HG03558 (cell line): ENCODE data around the gene MGAT5B.
"Not testable (repeated sequence)": the region's sequence is repeated elsewhere in the genome, so short reads cannot be mapped to it uniquely, and the experiment has no call there.

ENCODE experiments used
- ATAC-seq: cut with Tn5 transposase; IDR thresholded peaks from one replicate; pipeline ENCODE4 v1.9.1; 2021; ENCODE audit warnings: moderate number of reproducible peaks; ENCODE audit not compliant: unreplicated experiment; ENCODE audit errors: extremely low read depth

The MGAT5B gene

GRCh38 chr17:76966486-76967181, 98.4 kb downstream of the MGAT5B start:
- no peak for ATAC-seq

- ATAC-seq, result no peak
Observed at GRCh38 chr17:76967762-76968161, 99.6 kb downstream of the MGAT5B start.

GRCh38 chr17:76968707-76969597, 100.7 kb downstream of the MGAT5B start:
- no peak for ATAC-seq

- ATAC-seq, result no peak
Observed at GRCh38 chr17:76969598-76970172, 101.5 kb downstream of the MGAT5B start.

GRCh38 chr17:76970228-76970627, 102.0 kb downstream of the MGAT5B start:
- not testable (repeated sequence) for ATAC-seq

- ATAC-seq, result no peak
Observed at GRCh38 chr17:76972046-76972641, 103.9 kb downstream of the MGAT5B start.

- ATAC-seq, result no peak
Observed at GRCh38 chr17:76973040-76973439, 104.8 kb downstream of the MGAT5B start.

- no peak for ATAC-seq
Observed at GRCh38 chr17:76974721-76975120, 106.5 kb downstream of the MGAT5B start.

- not testable (repeated sequence) for ATAC-seq
Observed at GRCh38 chr17:76978050-76978449, 109.8 kb downstream of the MGAT5B start.

GRCh38 chr17:76981545-76982295, 113.5 kb downstream of the MGAT5B start:
- no peak for ATAC-seq

GRCh38 chr17:76982408-76983074, 114.3 kb downstream of the MGAT5B start:
- no peak for ATAC-seq

- ATAC-seq, result no peak
Observed at GRCh38 chr17:76983075-76983775, 115.0 kb downstream of the MGAT5B start.

- no peak for ATAC-seq
Observed at GRCh38 chr17:76986365-76986764, 118.2 kb downstream of the MGAT5B start.

- ATAC-seq, result no peak
Observed at GRCh38 chr17:76987486-76988093, 119.4 kb downstream of the MGAT5B start.

- ATAC-seq, result no peak
Observed at GRCh38 chr17:76988796-76989195, 120.6 kb downstream of the MGAT5B start.

GRCh38 chr17:76989519-76989918, 121.3 kb downstream of the MGAT5B start:
- ATAC-seq, result no peak

GRCh38 chr17:76992891-76993290, 124.7 kb downstream of the MGAT5B start:
- ATAC-seq, result no peak

- ATAC-seq, result no peak
Observed at GRCh38 chr17:76993651-76994050, 125.4 kb downstream of the MGAT5B start.
